ENCODE data around the gene TMEM63B. TPM values are rescaled to one million over a fixed set of nuclear protein-coding genes. Genes with fewer than 3 reads are reported as not detected.
"Not testable (repeated sequence)": the region's sequence is repeated elsewhere in the genome, so short reads cannot be mapped to it uniquely, and the experiment has no call there.

TMEM63B gene
- total RNA-seq, 1 experiment from 2014 or later = 22.6 TPM

- intact Hi-C loops (cut with micrococcal nuclease) = no loop called here
- Mint-ChIP-seq H3K27ac (ENCODE audit: low read depth, unreplicated experiment) (no peak overlapping the region), H3K4me3 (ENCODE audit: unreplicated experiment) (no peak overlapping the region), H3K4me1 (ENCODE audit: insufficient read depth, unreplicated experiment) (peaks cover 13% of the 10 kb centered on the region), H3K27me3 (ENCODE audit: insufficient read depth, unreplicated experiment) (no peaks in the 10 kb centered on the region), H3K36me3 (ENCODE audit: insufficient read depth, unreplicated experiment) (no peaks in the 10 kb centered on the region), H3K9me3 (ENCODE audit: unreplicated experiment) (no peaks in the 10 kb centered on the region)
- no peak for DNase-seq (ENCODE audit: unreplicated experiment)
- no TSS peak for BruUV-seq (replicated peaks)
- POLR2A ChIA-PET = no interaction called here
- CTCF ChIA-PET = interaction anchor here (0.6 kb wide), 1 partner anchor 74 kb away, joined by 4 read pairs; no protein-coding TSS in a partner anchor
- TF ChIP-seq CTCF (IDR thresholded peaks at IDR 0.05; ENCODE audit: unreplicated experiment) = no peak
Measured at GRCh38 chr6:44093066-44093465, 34.3 kb upstream of the TMEM63B start.

GRCh38 chr6:44093750-44094402 lies 33.5 kb upstream of the TMEM63B start:
- CTCF ChIA-PET = interaction anchor here (0.6 to 1.7 kb wide), 4 partner anchors 8 to 403 kb away, joined by 3 to 8 read pairs (median 4); no protein-coding TSS in a partner anchor
- no peak overlapping the region for H3K4me3 Mint-ChIP-seq (ENCODE audit: unreplicated experiment)

GRCh38 chr6:44094403-44095242 lies 32.7 kb upstream of the TMEM63B start:
- no TSS peak for BruUV-seq (replicated peaks)
- Mint-ChIP-seq H3K4me3 (ENCODE audit: unreplicated experiment) (no peak overlapping the region), H3K27me3 (ENCODE audit: insufficient read depth, unreplicated experiment) (no peaks in the 10 kb centered on the region), H3K27ac (ENCODE audit: low read depth, unreplicated experiment) (peak overlapping the region; percentile 28), H3K4me1 (ENCODE audit: insufficient read depth, unreplicated experiment) (peaks cover 13% of the 10 kb centered on the region), H3K9me3 (ENCODE audit: unreplicated experiment) (no peaks in the 10 kb centered on the region), H3K36me3 (ENCODE audit: insufficient read depth, unreplicated experiment) (no peaks in the 10 kb centered on the region)
- ChIA-PET POLR2A (interaction anchor here (0.9 kb wide), 1 partner anchor 12 kb away, joined by 3 read pairs; no protein-coding TSS in a partner anchor), CTCF (interaction anchor here (0.6 to 1.7 kb wide), 12 partner anchors 9 to 404 kb away, joined by 3 to 8 read pairs (median 4); no protein-coding TSS in a partner anchor)
- TF ChIP-seq CTCF (IDR thresholded peaks at IDR 0.05; ENCODE audit: unreplicated experiment) = no peak
- DNase-seq (ENCODE audit: unreplicated experiment) = no peak
- intact Hi-C loops (cut with micrococcal nuclease) = no loop called here

More at GRCh38 chr6:44093750-44094402, 33.5 kb upstream of the TMEM63B start:
- H3K27me3 Mint-ChIP-seq (ENCODE audit: insufficient read depth, unreplicated experiment) = no peaks in the 10 kb centered on the region
- H3K36me3 Mint-ChIP-seq (ENCODE audit: insufficient read depth, unreplicated experiment) = no peaks in the 10 kb centered on the region
- H3K4me1 Mint-ChIP-seq (ENCODE audit: insufficient read depth, unreplicated experiment) = peaks cover 13% of the 10 kb centered on the region
- no peak for TF ChIP-seq CTCF (IDR thresholded peaks at IDR 0.05; ENCODE audit: unreplicated experiment)
- H3K27ac Mint-ChIP-seq (ENCODE audit: low read depth, unreplicated experiment) = no peak overlapping the region
- no TSS peak for BruUV-seq (replicated peaks)
- no peak for DNase-seq (ENCODE audit: unreplicated experiment)
- intact Hi-C loops (cut with micrococcal nuclease) = no loop called here
- no peaks in the 10 kb centered on the region for H3K9me3 Mint-ChIP-seq (ENCODE audit: unreplicated experiment)
- POLR2A ChIA-PET = no interaction called here

- Mint-ChIP-seq H3K27ac (ENCODE audit: low read depth, unreplicated experiment) (peak overlapping the region; percentile 28), H3K4me1 (ENCODE audit: insufficient read depth, unreplicated experiment) (peaks cover 13% of the 10 kb centered on the region)
- H3K27me3 Mint-ChIP-seq (ENCODE audit: insufficient read depth, unreplicated experiment); intact Hi-C loops (cut with micrococcal nuclease); H3K36me3 Mint-ChIP-seq (ENCODE audit: insufficient read depth, unreplicated experiment); H3K9me3 Mint-ChIP-seq (ENCODE audit: unreplicated experiment); DNase-seq (ENCODE audit: unreplicated experiment); BruUV-seq (replicated peaks); H3K4me3 Mint-ChIP-seq (ENCODE audit: unreplicated experiment): not testable (repeated sequence)
- POLR2A ChIA-PET = interaction anchor here (0.9 to 1.3 kb wide), 2 partner anchors 13 to 53 kb away, joined by 3 read pairs; no protein-coding TSS in a partner anchor
- CTCF ChIA-PET = interaction anchor here (0.6 to 1.7 kb wide), 15 partner anchors 9 to 243 kb away, joined by 3 to 8 read pairs (median 3); no protein-coding TSS in a partner anchor
Measured at GRCh38 chr6:44095243-44095623, 32.1 kb upstream of the TMEM63B start.

All from MCF 10A (cell line).